ENCODE data around the gene TINAGL1. TPM values are rescaled to one million over a fixed set of nuclear protein-coding genes. Genes with fewer than 3 reads are reported as not detected.

Gene TINAGL1, protein sequence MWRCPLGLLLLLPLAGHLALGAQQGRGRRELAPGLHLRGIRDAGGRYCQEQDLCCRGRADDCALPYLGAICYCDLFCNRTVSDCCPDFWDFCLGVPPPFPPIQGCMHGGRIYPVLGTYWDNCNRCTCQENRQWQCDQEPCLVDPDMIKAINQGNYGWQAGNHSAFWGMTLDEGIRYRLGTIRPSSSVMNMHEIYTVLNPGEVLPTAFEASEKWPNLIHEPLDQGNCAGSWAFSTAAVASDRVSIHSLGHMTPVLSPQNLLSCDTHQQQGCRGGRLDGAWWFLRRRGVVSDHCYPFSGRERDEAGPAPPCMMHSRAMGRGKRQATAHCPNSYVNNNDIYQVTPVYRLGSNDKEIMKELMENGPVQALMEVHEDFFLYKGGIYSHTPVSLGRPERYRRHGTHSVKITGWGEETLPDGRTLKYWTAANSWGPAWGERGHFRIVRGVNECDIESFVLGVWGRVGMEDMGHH
- total RNA-seq (2016; rRNA removed; fragmentation: Illumina TruSeq; extraction: Trizol) (10.5 and 24.7 TPM in 2 replicates), polyA plus RNA-seq (2011; rRNA removed) (76.8 and 139 TPM in 2 replicates), polyA minus RNA-seq (2011; rRNA and poly(A)+ RNA removed; ENCODE audit: low replicate concordance) (13.3 and 101 TPM in 2 replicates), Bru-seq, nascent RNA (percentile 76 among the genes with signal in this experiment), BruChase-seq, experiment 1, labeled RNA remaining after a 6-hour chase (percentile 79 among the genes with signal in this experiment), BruChase-seq, experiment 2, labeled RNA remaining after a 2-hour chase (percentile 81 among the genes with signal in this experiment)
- 13.7 and 15.2 TPM in 2 replicates for total RNA-seq (2016; cell fraction: cytosol; rRNA removed; fragmentation: Illumina TruSeq; extraction: Trizol; ENCODE audit: low read depth)
- total RNA-seq (2016; cell fraction: insoluble cytoplasmic fraction; rRNA removed; fragmentation: Illumina TruSeq; extraction: Trizol), result 9.6 and 28.4 TPM in 2 replicates
- total RNA-seq (2016; cell fraction: membrane; rRNA removed; fragmentation: Illumina TruSeq; extraction: Trizol), result 21.8 and 22.0 TPM in 2 replicates
- total RNA-seq (2016; cell fraction: nucleus; rRNA removed; fragmentation: Illumina TruSeq; extraction: Trizol), result 24.5 and 28.2 TPM in 2 replicates
- 62.4 and 79.7 TPM in 2 replicates for polyA plus RNA-seq (2011; cell fraction: cytosol; rRNA removed)
- polyA plus RNA-seq (2011; cell fraction: nucleus; rRNA removed), result 185 and 206 TPM in 2 replicates
- 42.8 and 47.0 TPM in 2 replicates for polyA plus RNA-seq (2012)
- polyA plus RNA-seq (2016; cell fraction: cytosol; fragmentation: Illumina TruSeq; extraction: Trizol; ENCODE audit: low read depth), result 5.5 and 6.8 TPM in 2 replicates
- 8.8 and 11.1 TPM in 2 replicates for polyA plus RNA-seq (2016; cell fraction: insoluble cytoplasmic fraction; fragmentation: Illumina TruSeq; extraction: Trizol; ENCODE audit: low read depth)
- polyA plus RNA-seq (2016; cell fraction: membrane; fragmentation: Illumina TruSeq; extraction: Trizol; ENCODE audit: low read depth), result 10.6 and 11.6 TPM in 2 replicates
- 48.2 and 51.2 TPM in 2 replicates for polyA plus RNA-seq (2016; cell fraction: nucleus; fragmentation: Illumina TruSeq; extraction: Trizol; ENCODE audit: insufficient read depth, low read depth)
- 27.7 and 32.7 TPM in 2 replicates for polyA minus RNA-seq (2011; cell fraction: cytosol; rRNA and poly(A)+ RNA removed)
- polyA minus RNA-seq (2011; cell fraction: nucleus; rRNA and poly(A)+ RNA removed), result 24.6 and 37.8 TPM in 2 replicates
- long read RNA-seq, experiment 1, transcript TINAGL1-201 (12 exons, 2,187 nt), result major isoform, 9 of 20 reads
- long read RNA-seq, experiment 1, partial matches to known transcripts, result 3 of 20 reads
- long read RNA-seq, experiment 1, other reads (novel, unspliced or antisense), result 8 of 20 reads
- long read RNA-seq, experiment 2, transcript TINAGL1-201 (12 exons, 2,187 nt), result major isoform, 26 of 61 reads
- long read RNA-seq, experiment 2, partial matches to known transcripts, result 20 of 61 reads
- long read RNA-seq, experiment 2, other reads (novel, unspliced or antisense), result 14 of 61 reads

GRCh38 chr1:31576201-31576669, at the start of gene TINAGL1:
TINAGL1 (plus strand) TSS chr1:31576515; CDS start chr1:31577149, 634 bp downstream.
- WGBS (ENCODE audit: low lambda C conversion rate), result 2% methylated on average over 21 of the region's 25 CpGs
- H4K20me1 ChIP-seq (ENCODE audit: insufficient read depth, low read length), result 0 out of 2 replicates have a peak, but pooled peaks cover 2% of the 10 kb centered on the region
- H3K4me3 ChIP-seq (replicated peaks in 1 of 3; ENCODE audit: insufficient read depth in 1 of 3, low read depth in 2 of 3, low read length in 3 of 3), result peak within 1 kb of the TSS; percentile 69 to 84 (median 79)
- peak within 1 kb of the TSS; percentile 96 for H3K4me2 ChIP-seq (ENCODE audit: low read depth, low read length)
- ChIA-PET POLR2A (interaction anchor here (1.2 to 3.1 kb wide), 3 partner anchors 8 to 69 kb away, joined by 3 to 22 read pairs (median 5); partner anchors contain the start of gene PEF1), CTCF (ENCODE audit: low intra/inter-chr PET ratio, low total read pairs) (no interaction called here)
- peak within 1 kb of the TSS; percentile 94 for H3K27ac ChIP-seq (ENCODE audit: extremely low read length, insufficient read depth, low read length)
- FAIRE-seq, result peak; percentile 71
- H3K79me2 ChIP-seq (ENCODE audit: insufficient read depth, low read length), result peaks cover 21% of the 10 kb centered on the region
- H3K9ac ChIP-seq (ENCODE audit: insufficient read depth, low read depth, low read length), result peak within 1 kb of the TSS; percentile 72
- no peaks in the 10 kb centered on the region for H3K9me3 ChIP-seq (ENCODE audit: low read length)
- peaks cover 88% of the 10 kb centered on the region for H3K4me1 ChIP-seq (ENCODE audit: insufficient read depth, low read length)
- peaks cover 0 to 3% of the 10 kb centered on the region in 2 experiments; a peak in 2 of 5 replicates for H3K36me3 ChIP-seq (replicated peaks in 1 of 2; ENCODE audit: control insufficient read depth in 1 of 2, insufficient read depth in 2 of 2, low read length in 2 of 2)
- in situ Hi-C loops (cut with HindIII; ENCODE audit: extremely low pct_ligation_motif_present, low pct_unique_long_range_greater_than_20kb), result no loop called here
- H2AFZ ChIP-seq (ENCODE audit: low read length), result no peak within 1 kb of the TSS
- no peaks in the 10 kb centered on the region; a peak in 1 of 5 replicates for H3K27me3 ChIP-seq (ENCODE audit: control insufficient read depth in 1 of 2, insufficient read depth in 2 of 2, low read length in 2 of 2)
- peak; percentile 77 for ATAC-seq
- peak; percentile 81 for DNase-seq (ENCODE audit: low spot score)
- BruUV-seq (replicated peaks), result no TSS peak
- intact Hi-C loops (cut with micrococcal nuclease; ENCODE audit: unreplicated experiment), result no loop called here
- TF ChIP-seq TARDBP (CRISPR knock-in tag; IDR thresholded peaks at IDR 0.05), result 0 out of 2 replicates have a peak, but pooled peaks have one; percentile 41
- TF ChIP-seq ZNF674 (CRISPR knock-in tag; IDR thresholded peaks at IDR 0.05; ENCODE audit: low read depth), result no peak
- TF ChIP-seq ZNF704 (CRISPR knock-in tag; IDR thresholded peaks at IDR 0.05; ENCODE audit: borderline replicate concordance), result no peak
- 0 out of 2 replicates have a peak, but pooled peaks have one; percentile 15 for TF ChIP-seq BORCS8-MEF2B (CRISPR knock-in tag; IDR thresholded peaks at IDR 0.05)
- TF ChIP-seq BCL6 (CRISPR knock-in tag; IDR thresholded peaks at IDR 0.05), result peak; percentile 28; the same call in 1 of the 2 replicates
- peak in 1 of 2 experiments; percentile 26; a peak in 1 of 4 replicates for TF ChIP-seq KLF16 (CRISPR knock-in tag; IDR thresholded peaks at IDR 0.05)
- TF ChIP-seq RNF219 (CRISPR knock-in tag; IDR thresholded peaks at IDR 0.05), result 0 out of 2 replicates have a peak, but pooled peaks have one; percentile 46
- TF ChIP-seq UBTF (CRISPR knock-in tag; IDR thresholded peaks at IDR 0.05), result peak; percentile 62
- TF ChIP-seq SOX5 (CRISPR knock-in tag; IDR thresholded peaks at IDR 0.05; ENCODE audit: borderline replicate concordance), result peak; percentile 27; the same call in 1 of the 2 replicates
- no peak for TF ChIP-seq SYNCRIP (IDR thresholded peaks at IDR 0.05; ENCODE audit: insufficient read depth, low read depth, low read length)

All from HepG2 (cell line).